Loucy (cell line): ENCODE results near the gene RRP1B.

Experiments used
- H2AFZ ChIP-seq: fragments of 200-600 bp; sonication (generic); 2 replicates; pipeline ENCODE4 v1.6.0; 2016; ENCODE audit warnings: antibody characterized with exemption, mild to moderate bottlenecking, low read length, moderate library complexity
- H3F3A ChIP-seq: fragments of 200-600 bp; 2 replicates; pipeline ENCODE4 v1.6.0; 2016; ENCODE audit warnings: antibody characterized with exemption, low read depth, mild to moderate bottlenecking
- H3K27me3 ChIP-seq: fragments of 200-600 bp; sonication (generic); 2 replicates; pipeline ENCODE4 v1.6.1; 2014; ENCODE audit warnings: low read length, mild to moderate bottlenecking; ENCODE audit not compliant: insufficient read depth, poor library complexity, severe bottlenecking
- H3K36me3 ChIP-seq: fragments of 200-600 bp; sonication (generic); 2 replicates; pipeline ENCODE4 v1.6.1; 2016; ENCODE audit warnings: low read length; ENCODE audit not compliant: insufficient read depth
- H3K4me1 ChIP-seq: fragments of 200-600 bp; sonication (generic); 2 replicates; pipeline ENCODE4 v1.5.1; 2014; ENCODE audit warnings: low read length, mild to moderate bottlenecking; ENCODE audit not compliant: insufficient read depth, poor library complexity, severe bottlenecking
- H3K4me2 ChIP-seq: fragments of 200-600 bp; sonication (generic); 2 replicates; pipeline ENCODE4 v1.6.0; 2014; ENCODE audit warnings: antibody characterized with exemption, low read length, low read depth, mild to moderate bottlenecking; ENCODE audit not compliant: poor library complexity, severe bottlenecking
- H3K4me3 ChIP-seq: fragments of 200-600 bp; sonication (generic); 2 replicates; pipeline ENCODE4 v1.5.1; 2014; ENCODE audit warnings: low read length, mild to moderate bottlenecking, mixed read lengths; ENCODE audit not compliant: poor library complexity, severe bottlenecking
- H3K79me2 ChIP-seq: fragments of 200-600 bp; sonication (generic); 2 replicates; pipeline ENCODE4 v1.6.1; 2014; ENCODE audit warnings: low read length; ENCODE audit not compliant: insufficient read depth
- H3K9ac ChIP-seq: fragments of 200-600 bp; sonication (generic); 2 replicates; pipeline ENCODE4 v1.6.0; 2014; ENCODE audit warnings: mild to moderate bottlenecking, low read depth, low read length, moderate library complexity; ENCODE audit not compliant: poor library complexity, severe bottlenecking
- H3K9me2 ChIP-seq: fragments of 200-600 bp; sonication (generic); replicated peaks from 2 replicates; pipeline ENCODE4 v1.6.1; 2016; ENCODE audit warnings: low read depth, low read length, mixed read lengths
- H3K9me3 ChIP-seq: fragments of 200-600 bp; sonication (generic); 2 replicates; pipeline ENCODE4 v1.6.1; 2014; ENCODE audit warnings: mild to moderate bottlenecking, antibody characterized with exemption, low read length, low read depth; ENCODE audit not compliant: insufficient read depth
- H4K20me1 ChIP-seq: fragments of 200-600 bp; sonication (generic); 2 replicates; pipeline ENCODE4 v1.6.0; 2014; ENCODE audit warnings: antibody characterized with exemption, low read length, mild to moderate bottlenecking; ENCODE audit not compliant: insufficient read depth, poor library complexity, severe bottlenecking
- CTCF ChIP-seq: fragments of 200-600 bp; sonication (generic); conservative IDR thresholded peaks from 2 replicates; pipeline ENCODE4 v1.5.1; 2014; ENCODE audit warnings: mild to moderate bottlenecking, antibody characterized with exemption, low read length
- EZH2phosphoT487 ChIP-seq: fragments of 200-600 bp; IDR thresholded peaks from 2 replicates; pipeline ENCODE4 v1.6.1; 2018; ENCODE audit warnings: antibody characterized with exemption, mild to moderate bottlenecking, moderate library complexity, borderline replicate concordance

Gene RRP1B

DNA sequence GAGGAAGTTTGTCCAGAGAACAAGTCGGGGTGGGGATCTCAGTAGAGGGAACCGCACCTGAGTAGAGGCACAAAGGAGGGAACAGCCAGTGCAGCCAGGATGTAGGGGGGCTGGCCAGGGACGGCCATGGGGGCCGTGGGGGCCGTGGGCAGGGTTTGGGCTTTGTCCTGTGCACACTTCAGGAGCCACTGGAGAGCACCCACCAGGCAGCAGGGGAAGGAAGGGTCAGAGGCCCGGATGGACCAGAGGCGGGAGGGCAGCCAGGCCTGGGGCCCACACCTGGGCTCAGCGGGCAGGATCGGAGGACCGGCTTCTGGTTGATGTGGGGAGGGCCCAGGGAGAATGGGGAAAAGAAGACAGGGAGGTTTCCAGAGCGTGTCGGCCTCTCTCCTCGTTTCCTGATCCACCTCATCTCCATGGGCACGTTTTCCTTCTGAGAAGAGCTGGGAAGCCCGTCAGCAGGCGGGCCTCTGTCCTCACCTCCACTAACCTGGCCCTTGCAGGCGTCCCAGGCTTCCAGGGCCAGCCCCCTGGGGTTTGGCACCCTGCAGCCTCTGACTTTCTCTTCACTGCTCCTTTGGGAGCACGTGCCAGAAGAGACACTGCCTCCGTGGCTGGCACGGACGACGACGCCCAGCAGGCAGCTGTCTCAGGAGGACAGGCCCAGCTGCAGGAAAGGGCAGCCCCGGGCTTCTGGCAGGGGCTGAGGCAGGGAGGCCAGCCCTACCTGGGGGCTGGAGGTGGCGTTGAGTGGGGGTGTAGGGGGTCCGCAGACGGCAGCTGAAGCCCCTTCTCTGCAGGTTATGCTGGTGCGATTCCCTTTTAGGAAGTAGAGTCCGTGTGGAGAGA lies 42.8 kb downstream of the RRP1B start:
- no peaks in the 10 kb centered on the region for H3K9me3 ChIP-seq
- H3K9ac ChIP-seq: no peak overlapping the region
- H3K4me3 ChIP-seq: no peak overlapping the region
- H2AFZ ChIP-seq: no peak overlapping the region
- H4K20me1 ChIP-seq: no peaks in the 10 kb centered on the region
- no peaks in the 10 kb centered on the region for H3K79me2 ChIP-seq
- H3K4me1 ChIP-seq: no peaks in the 10 kb centered on the region
- no peak overlapping the region for H3K4me2 ChIP-seq
- H3K9me2 ChIP-seq: no peaks in the 10 kb centered on the region
- no peaks in the 10 kb centered on the region for H3F3A ChIP-seq
- H3K36me3 ChIP-seq: no peaks in the 10 kb centered on the region
- no peak for TF ChIP-seq EZH2phosphoT487
- no peak for TF ChIP-seq CTCF
- H3K27me3 ChIP-seq: no peaks in the 10 kb centered on the region

DNA sequence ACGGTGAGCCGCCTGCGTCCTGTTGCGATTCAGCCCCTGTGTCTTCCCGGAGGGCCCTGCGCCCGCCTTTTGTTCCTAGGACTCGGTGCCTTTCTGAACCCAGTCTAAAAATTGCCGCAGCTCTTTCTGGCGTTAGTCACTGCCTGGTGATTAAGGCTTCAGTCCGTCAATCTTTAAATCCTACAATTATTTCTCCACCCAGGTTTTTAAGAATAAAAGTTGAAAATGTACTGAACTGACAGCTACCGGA lies 43.4 kb downstream of the RRP1B start:
- no peak overlapping the region for H3K9ac ChIP-seq
- no peaks in the 10 kb centered on the region for H3F3A ChIP-seq
- no peak overlapping the region for H3K4me2 ChIP-seq
- H3K4me3 ChIP-seq: no peak overlapping the region
- no peaks in the 10 kb centered on the region for H3K27me3 ChIP-seq
- H3K79me2 ChIP-seq: no peaks in the 10 kb centered on the region
- H3K4me1 ChIP-seq: no peaks in the 10 kb centered on the region
- H3K9me2 ChIP-seq: no peaks in the 10 kb centered on the region
- no peaks in the 10 kb centered on the region for H4K20me1 ChIP-seq
- H3K9me3 ChIP-seq: no peaks in the 10 kb centered on the region
- no peaks in the 10 kb centered on the region for H3K36me3 ChIP-seq
- H2AFZ ChIP-seq: no peak overlapping the region
- no peak for TF ChIP-seq EZH2phosphoT487
- no peak for TF ChIP-seq CTCF

- Histone ChIP-seq H3K9me2 (no peaks in the 10 kb centered on the region), H3K4me3 (no peak overlapping the region), H3K79me2 (no peaks in the 10 kb centered on the region), H3K9ac (no peak overlapping the region), H3K9me3 (no peaks in the 10 kb centered on the region), H3F3A (no peaks in the 10 kb centered on the region), H3K4me1 (no peaks in the 10 kb centered on the region), H3K4me2 (no peak overlapping the region), H3K27me3 (no peaks in the 10 kb centered on the region), H3K36me3 (no peaks in the 10 kb centered on the region), H2AFZ (no peak overlapping the region), H4K20me1 (no peaks in the 10 kb centered on the region)
- TF ChIP-seq EZH2phosphoT487 (no peak), CTCF (no peak)
Observed at GRCh38 chr21:43703035-43703880, 43.9 kb downstream of the RRP1B start.
